GM21529 (cell line): Measurements from ENCODE around the gene SLC4A5.
"Not testable (repeated sequence)": the region's sequence is repeated elsewhere in the genome, so short reads cannot be mapped to it uniquely, and the experiment has no call there.

Experiments used
- ATAC-seq: cut with Tn5 transposase; IDR thresholded peaks from one replicate; pipeline ENCODE4 v1.9.1; 2021; ENCODE audit not compliant: unreplicated experiment

The SLC4A5 gene

GRCh38 chr2:74205113-74205512, 138.1 kb downstream of the SLC4A5 start:
- no peak for ATAC-seq

- ATAC-seq: no peak
These were observed 138.8 kb downstream of the SLC4A5 start for GRCh38 chr2:74204436-74204835.

GRCh38 chr2:74201596-74201995, 141.6 kb downstream of the SLC4A5 start:
- ATAC-seq: no peak

- ATAC-seq: no peak
These were observed 142.0 kb downstream of the SLC4A5 start for GRCh38 chr2:74201196-74201595.

- no peak for ATAC-seq
These were observed 143.3 kb downstream of the SLC4A5 start for GRCh38 chr2:74199871-74200305.

GRCh38 chr2:74199275-74199701, 143.9 kb downstream of the SLC4A5 start:
- ATAC-seq: no peak

- peak; percentile 81 for ATAC-seq
These were observed 144.5 kb downstream of the SLC4A5 start, which contains the start of gene MTHFD2 for GRCh38 chr2:74198461-74199274. TSS of gene MTHFD2 (plus strand) at chr2:74198615. CDS start at chr2:74198642, 27 bp downstream.

- ATAC-seq: no peak
These were observed 145.2 kb downstream of the SLC4A5 start for GRCh38 chr2:74198023-74198460.

- no peak for ATAC-seq
These were observed 146.2 kb downstream of the SLC4A5 start for GRCh38 chr2:74197049-74197448.

- ATAC-seq: no peak
These were observed 148.4 kb downstream of the SLC4A5 start for GRCh38 chr2:74194799-74195198.

GRCh38 chr2:74191596-74192380, 151.4 kb downstream of the SLC4A5 start:
- ATAC-seq: no peak

- ATAC-seq: no peak
These were observed 154.5 kb downstream of the SLC4A5 start for GRCh38 chr2:74188696-74189095.

- no peak for ATAC-seq
These were observed 155.1 kb downstream of the SLC4A5 start for GRCh38 chr2:74188018-74188601.

- ATAC-seq: not testable (repeated sequence)
These were observed 156.5 kb downstream of the SLC4A5 start for GRCh38 chr2:74186706-74187105.

GRCh38 chr2:74186038-74186437, 157.2 kb downstream of the SLC4A5 start:
- peak; percentile 64 for ATAC-seq

GRCh38 chr2:74183878-74184277, 159.3 kb downstream of the SLC4A5 start:
- ATAC-seq: no peak

- peak; percentile 36 for ATAC-seq
These were observed 161.5 kb downstream of the SLC4A5 start for GRCh38 chr2:74181739-74182138.

- peak; percentile 3 for ATAC-seq
These were observed 164.0 kb downstream of the SLC4A5 start for GRCh38 chr2:74179063-74179865.

- ATAC-seq: peak; percentile 72
These were observed 164.8 kb downstream of the SLC4A5 start, which contains the start of gene MOB1A for GRCh38 chr2:74178211-74179062. TSS of gene MOB1A (minus strand) at chr2:74178879. CDS start at chr2:74178674, 205 bp downstream.

- no peak for ATAC-seq
These were observed 165.5 kb downstream of the SLC4A5 start for GRCh38 chr2:74177696-74178095.
